Prostate gland (tissue), 2 donors: ENCODE data around the gene OIP5.

Experiments
- CTCF ChIP-seq, 4 experiments: fragments of 200-600 bp in 2 of 4; fragments of 450-650 bp in 2 of 4; sonication (generic) in 2 of 4; IDR thresholded peaks; 1 replicate in 3 of 4; 2 replicates in 1 of 4; pipeline ENCODE4 v1.5.1; 2016 to 2019; ENCODE audit warnings: antibody characterized with exemption in 4 of 4, mild to moderate bottlenecking in 2 of 4, moderate library complexity in 2 of 4
- POLR2AphosphoS5 ChIP-seq: sonication (generic); formaldehyde crosslinking; IDR thresholded peaks from one replicate; pipeline ENCODE4 v1.6.1; 2017; ENCODE audit warnings: antibody characterized with exemption

DNA sequence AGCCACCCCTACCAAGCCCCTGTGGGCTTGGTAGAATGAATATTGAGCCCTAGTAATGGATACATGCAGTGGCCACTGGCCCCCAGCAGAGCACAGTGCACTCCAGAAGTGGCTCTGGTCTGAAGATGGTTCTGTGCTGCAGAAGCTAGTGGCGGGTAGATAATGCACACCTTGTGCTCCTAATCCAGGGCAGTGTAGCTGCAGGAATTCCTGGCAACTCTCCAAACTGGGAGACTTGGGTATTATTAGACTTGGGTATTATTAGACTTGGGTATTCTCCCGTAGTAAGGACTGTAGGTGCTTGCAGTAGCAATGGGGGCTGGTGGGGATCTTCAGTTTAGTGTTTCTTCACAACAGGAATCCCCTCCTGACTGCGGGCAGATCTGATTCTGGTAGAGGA, 35.0 kb upstream of the OIP5 start:
- no peak for TF ChIP-seq POLR2AphosphoS5
- no peak for TF ChIP-seq CTCF (IDR thresholded peaks at IDR 0.05)
